ENCODE data around the gene ZNF777.
A peak's percentile ranks its signal among the peaks of the same experiment; 100 is the strongest.
"Not testable (repeated sequence)": the region's sequence is repeated elsewhere in the genome, so short reads cannot be mapped to it uniquely, and the experiment has no call there.

Gene ZNF777

DNA sequence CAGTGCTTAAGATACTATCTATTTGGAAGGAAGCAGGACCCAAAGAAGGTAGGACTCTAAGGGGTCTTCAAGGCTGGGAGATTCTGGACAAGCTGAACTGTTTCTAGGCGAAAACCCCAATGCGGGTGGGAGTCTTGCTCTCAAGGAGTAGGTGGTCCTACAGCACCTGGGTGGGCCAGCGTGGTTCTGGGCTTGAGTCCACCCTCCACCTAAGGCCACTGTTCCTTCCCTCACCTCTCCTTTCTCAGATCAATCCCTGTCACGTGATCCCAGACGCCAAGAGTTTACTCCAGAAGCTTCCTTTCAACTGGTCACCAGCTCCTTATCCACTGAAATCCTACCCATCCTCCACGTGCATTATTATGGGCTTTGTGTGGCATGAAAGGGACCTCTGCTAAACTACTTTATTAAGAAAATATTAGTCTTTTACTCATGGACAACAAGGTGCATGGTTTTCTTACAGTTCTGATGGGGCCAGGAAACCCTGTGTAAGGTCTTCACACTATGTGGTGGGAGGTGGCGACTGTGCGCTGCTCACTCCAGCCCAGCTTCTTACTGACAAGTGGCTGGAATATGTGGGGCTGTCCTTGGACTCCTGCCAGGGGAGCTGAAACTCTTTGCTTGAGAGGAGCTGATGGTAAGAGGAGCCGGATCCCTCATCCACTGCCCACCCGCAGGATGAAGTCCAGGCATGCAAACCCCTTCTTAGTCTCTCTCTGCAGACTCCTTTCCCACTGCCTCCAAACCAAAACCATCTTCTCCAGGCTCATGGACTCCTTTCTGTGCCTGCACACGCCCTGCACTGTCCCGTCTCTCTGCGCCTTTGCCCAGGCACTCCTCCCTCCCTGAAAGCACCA lies 35.2 kb upstream of the ZNF777 start:
- Histone ChIP-seq H3K27me3 (replicated peaks; ENCODE audit: control insufficient read depth, insufficient read depth, low read length) (no peaks in the 10 kb centered on the region), H3K36me3 (ENCODE audit: control insufficient read depth, insufficient read depth, low read length, severe bottlenecking) (peaks cover 31% of the 10 kb centered on the region), H3K9ac (ENCODE audit: low read length) (peak overlapping the region; percentile 95), H3K9me3 (ENCODE audit: control insufficient read depth, low read length) (no peaks in the 10 kb centered on the region), H3K4me3 (ENCODE audit: low read length) (peak overlapping the region; percentile 95), H3K4me1 (ENCODE audit: control insufficient read depth, insufficient read depth, low read length) (peaks cover 21% of the 10 kb centered on the region)
- peak; percentile 84 for DNase-seq (ENCODE audit: low read depth)

DNA sequence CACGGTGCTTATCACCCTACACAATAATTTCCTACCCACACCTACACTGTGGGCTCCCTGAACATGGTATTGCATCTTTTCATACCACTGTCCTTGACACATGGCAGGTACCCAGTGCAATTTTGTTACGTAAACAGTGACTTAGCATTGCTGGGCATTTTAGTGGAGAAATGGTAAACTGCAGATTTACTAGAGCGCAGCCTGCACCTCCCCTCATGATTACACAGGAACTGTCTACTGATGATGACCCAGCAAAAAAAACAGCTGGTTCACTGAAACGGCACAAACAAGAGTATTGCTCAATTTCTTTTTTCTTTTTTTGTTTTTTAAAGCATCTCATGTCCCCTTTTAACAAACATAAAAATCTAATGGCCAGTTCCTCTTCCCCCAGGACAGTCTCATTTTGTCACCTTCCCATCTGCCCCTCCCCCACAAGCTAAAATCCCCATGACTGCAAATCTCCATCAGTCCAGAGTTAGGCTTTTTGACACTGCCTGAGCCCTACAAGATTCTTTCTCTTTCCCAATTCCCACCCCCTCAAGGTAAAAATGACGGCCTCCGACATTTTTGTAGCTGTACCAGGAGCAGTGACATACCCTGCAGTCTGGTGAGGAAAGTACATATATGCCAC lies 34.0 kb upstream of the ZNF777 start:
- no peaks in the 10 kb centered on the region for H3K9me3 ChIP-seq (ENCODE audit: control insufficient read depth, low read length)
- peak overlapping the region; percentile 95 for H3K9ac ChIP-seq (ENCODE audit: low read length)
- H3K36me3 ChIP-seq (ENCODE audit: control insufficient read depth, insufficient read depth, low read length, severe bottlenecking) = peaks cover 43% of the 10 kb centered on the region
- peak; percentile 48 for DNase-seq (ENCODE audit: low read depth)
- H3K27me3 ChIP-seq (replicated peaks; ENCODE audit: control insufficient read depth, insufficient read depth, low read length) = no peaks in the 10 kb centered on the region
- H3K4me3 ChIP-seq (ENCODE audit: low read length) = peak overlapping the region; percentile 95
- H3K4me1 ChIP-seq (ENCODE audit: control insufficient read depth, insufficient read depth, low read length) = peaks cover 21% of the 10 kb centered on the region

DNA sequence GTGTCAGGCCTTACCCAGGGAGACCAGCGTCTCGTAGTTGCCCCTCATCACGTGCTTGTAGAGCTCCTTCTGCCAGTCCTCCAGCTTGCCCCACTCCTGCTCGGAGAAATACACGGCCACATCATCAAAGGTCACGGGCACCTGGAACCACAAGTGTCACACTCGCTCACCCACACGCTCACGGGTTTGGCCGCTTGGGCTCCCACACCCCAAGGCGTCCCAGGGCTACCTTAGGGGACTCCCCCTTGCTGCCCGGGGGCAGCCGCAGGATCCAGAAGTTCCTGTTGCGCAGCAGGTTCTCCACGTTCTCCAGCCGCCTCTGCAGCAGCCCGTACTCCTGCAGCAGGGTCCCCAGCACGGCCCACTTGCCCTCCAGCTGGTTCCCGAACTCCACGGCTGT lies 33.1 kb upstream of the ZNF777 start:
- peaks cover 50% of the 10 kb centered on the region for H3K36me3 ChIP-seq (ENCODE audit: control insufficient read depth, insufficient read depth, low read length, severe bottlenecking)
- DNase-seq (ENCODE audit: low read depth) = not testable (repeated sequence)

DNA sequence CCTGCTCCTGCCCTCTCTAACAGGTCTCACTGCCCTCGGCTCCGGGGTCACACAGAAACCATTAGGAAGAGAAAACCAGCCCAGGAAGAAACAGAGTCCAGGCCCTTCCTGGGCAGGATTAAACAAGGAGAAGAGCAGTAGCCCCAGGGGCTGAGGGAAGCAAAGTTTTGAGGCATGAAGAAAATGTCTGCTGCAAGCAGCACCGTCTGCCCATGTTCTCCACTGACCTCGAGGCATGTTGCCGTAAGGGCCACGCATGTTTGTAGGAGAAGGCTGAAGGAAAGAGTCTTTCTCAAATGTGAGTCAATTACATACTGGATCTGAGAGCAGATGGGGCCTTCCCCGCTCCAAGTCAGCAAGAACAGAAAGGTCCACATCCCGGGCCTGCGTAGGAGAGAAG lies 32.5 kb upstream of the ZNF777 start:
- no peaks in the 10 kb centered on the region for H3K9me3 ChIP-seq (ENCODE audit: control insufficient read depth, low read length)
- no peaks in the 10 kb centered on the region for H3K27me3 ChIP-seq (replicated peaks; ENCODE audit: control insufficient read depth, insufficient read depth, low read length)
- H3K4me3 ChIP-seq (ENCODE audit: low read length) = no peak overlapping the region
- H3K36me3 ChIP-seq (ENCODE audit: control insufficient read depth, insufficient read depth, low read length, severe bottlenecking) = peaks cover 57% of the 10 kb centered on the region
- DNase-seq (ENCODE audit: low read depth) = no peak
- no peak overlapping the region for H3K9ac ChIP-seq (ENCODE audit: low read length)
- H3K4me1 ChIP-seq (ENCODE audit: control insufficient read depth, insufficient read depth, low read length) = peaks cover 21% of the 10 kb centered on the region

More for the DNA sequence above, 33.1 kb upstream of the ZNF777 start:
- not testable (repeated sequence) for H3K4me3 ChIP-seq (ENCODE audit: low read length); H3K9ac ChIP-seq (ENCODE audit: low read length); H3K27me3 ChIP-seq (replicated peaks; ENCODE audit: control insufficient read depth, insufficient read depth, low read length); H3K9me3 ChIP-seq (ENCODE audit: control insufficient read depth, low read length)
- peaks cover 21% of the 10 kb centered on the region for H3K4me1 ChIP-seq (ENCODE audit: control insufficient read depth, insufficient read depth, low read length)

DNA sequence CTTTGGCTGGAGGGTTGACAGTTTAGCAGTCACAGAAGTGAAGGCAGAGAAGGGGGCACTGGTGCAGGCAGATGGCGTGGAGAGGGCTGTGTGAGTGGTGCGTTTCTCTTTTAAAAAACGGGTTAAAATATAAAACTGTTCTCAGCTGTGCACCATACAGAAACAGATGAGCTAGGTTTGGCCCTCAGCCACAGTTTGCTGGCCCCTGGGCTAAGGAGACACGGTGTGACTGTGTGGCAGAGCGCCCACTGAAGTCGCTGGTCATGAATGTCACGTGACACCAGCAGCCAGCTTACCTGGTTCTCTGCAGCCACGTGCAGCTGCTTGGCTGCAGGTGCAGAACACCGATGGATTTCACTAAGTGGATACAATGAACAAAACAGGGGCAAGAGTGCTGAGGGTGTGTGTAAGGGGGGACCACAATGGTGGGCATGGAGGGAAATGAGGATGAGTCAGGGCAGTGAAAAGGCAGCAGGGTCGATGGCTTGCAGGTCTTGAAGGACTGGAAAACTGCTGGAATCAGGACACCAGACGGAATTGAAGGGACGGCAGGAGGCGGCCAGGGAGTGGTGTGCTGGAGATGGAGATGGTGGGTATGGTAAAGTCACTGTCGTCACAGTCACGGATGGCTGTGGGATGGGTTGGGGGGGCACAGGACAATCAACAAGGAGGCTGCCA lies 29.4 kb upstream of the ZNF777 start:
- Histone ChIP-seq H3K9me3 (ENCODE audit: control insufficient read depth, low read length) (no peaks in the 10 kb centered on the region), H3K9ac (ENCODE audit: low read length) (no peak overlapping the region), H3K4me3 (ENCODE audit: low read length) (no peak overlapping the region), H3K4me1 (ENCODE audit: control insufficient read depth, insufficient read depth, low read length) (peaks cover 8% of the 10 kb centered on the region), H3K36me3 (ENCODE audit: control insufficient read depth, insufficient read depth, low read length, severe bottlenecking) (peaks cover 88% of the 10 kb centered on the region), H3K27me3 (replicated peaks; ENCODE audit: control insufficient read depth, insufficient read depth, low read length) (no peaks in the 10 kb centered on the region)
- DNase-seq (ENCODE audit: low read depth) = no peak

DNA sequence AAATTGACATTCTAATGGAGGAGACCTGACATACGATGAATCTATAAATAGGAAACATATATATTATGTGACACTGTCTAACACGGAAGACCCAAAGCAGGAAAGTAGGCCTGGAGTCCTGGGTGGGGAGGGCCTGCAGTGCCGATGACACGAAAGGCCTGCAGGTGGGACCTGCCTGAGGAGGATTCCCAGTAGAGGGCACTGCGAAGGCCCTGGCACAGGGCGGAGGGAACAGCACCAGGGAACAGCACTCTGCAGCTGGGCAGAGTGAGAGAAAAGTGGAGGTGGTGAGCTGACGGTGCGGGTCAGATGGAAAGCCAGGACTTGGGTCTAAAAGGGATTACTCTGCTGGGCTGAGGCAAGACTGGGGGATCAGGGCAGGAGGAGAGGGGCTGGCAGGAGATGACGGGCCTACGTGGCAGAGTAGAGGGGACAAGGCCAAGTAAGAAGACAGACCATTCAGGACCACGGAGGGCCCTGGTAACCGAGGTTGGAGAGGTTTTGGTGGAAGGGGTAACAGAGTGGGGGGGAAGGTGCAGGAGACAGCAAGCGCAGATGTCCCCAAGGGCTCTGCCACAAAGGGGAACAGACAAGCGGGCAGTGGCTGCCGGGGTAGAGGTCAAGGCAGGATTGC lies 28.6 kb upstream of the ZNF777 start:
- H3K36me3 ChIP-seq (ENCODE audit: control insufficient read depth, insufficient read depth, low read length, severe bottlenecking) = peaks cover 94% of the 10 kb centered on the region
- DNase-seq (ENCODE audit: low read depth) = no peak

DNA sequence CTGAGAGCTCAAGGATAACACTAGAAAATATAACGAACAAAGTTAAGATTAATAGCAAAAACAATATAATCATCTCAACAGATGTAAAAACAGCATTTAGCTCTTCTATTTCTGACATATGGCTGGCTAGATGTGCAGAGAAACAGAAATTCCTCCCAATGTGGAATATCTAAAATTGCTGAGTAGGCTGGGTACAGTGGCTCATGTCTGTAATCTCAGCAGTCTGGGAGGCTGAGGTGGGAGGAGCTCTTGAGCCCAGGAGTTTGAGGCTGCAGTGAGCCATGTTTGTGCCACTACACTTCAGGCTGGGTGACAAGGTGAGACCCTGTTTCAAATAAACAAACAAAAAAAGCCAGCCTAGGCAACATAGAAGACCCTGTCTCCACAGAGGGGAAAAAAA lies 18.7 kb upstream of the ZNF777 start:
- H3K4me3 ChIP-seq (ENCODE audit: low read length) = no peak overlapping the region
- no peak for DNase-seq (ENCODE audit: low read depth)
- no peak overlapping the region for H3K9ac ChIP-seq (ENCODE audit: low read length)
- H3K36me3 ChIP-seq (ENCODE audit: control insufficient read depth, insufficient read depth, low read length, severe bottlenecking) = peaks cover 59% of the 10 kb centered on the region
- no peaks in the 10 kb centered on the region for H3K27me3 ChIP-seq (replicated peaks; ENCODE audit: control insufficient read depth, insufficient read depth, low read length)
- H3K4me1 ChIP-seq (ENCODE audit: control insufficient read depth, insufficient read depth, low read length) = no peaks in the 10 kb centered on the region
- peaks cover 9% of the 10 kb centered on the region for H3K9me3 ChIP-seq (ENCODE audit: control insufficient read depth, low read length)

More for the DNA sequence above, 28.6 kb upstream of the ZNF777 start:
- no peak overlapping the region for H3K4me3 ChIP-seq (ENCODE audit: low read length)
- no peak overlapping the region for H3K9ac ChIP-seq (ENCODE audit: low read length)
- no peaks in the 10 kb centered on the region for H3K27me3 ChIP-seq (replicated peaks; ENCODE audit: control insufficient read depth, insufficient read depth, low read length)
- no peaks in the 10 kb centered on the region for H3K9me3 ChIP-seq (ENCODE audit: control insufficient read depth, low read length)
- H3K4me1 ChIP-seq (ENCODE audit: control insufficient read depth, insufficient read depth, low read length) = peaks cover 1% of the 10 kb centered on the region

DNA sequence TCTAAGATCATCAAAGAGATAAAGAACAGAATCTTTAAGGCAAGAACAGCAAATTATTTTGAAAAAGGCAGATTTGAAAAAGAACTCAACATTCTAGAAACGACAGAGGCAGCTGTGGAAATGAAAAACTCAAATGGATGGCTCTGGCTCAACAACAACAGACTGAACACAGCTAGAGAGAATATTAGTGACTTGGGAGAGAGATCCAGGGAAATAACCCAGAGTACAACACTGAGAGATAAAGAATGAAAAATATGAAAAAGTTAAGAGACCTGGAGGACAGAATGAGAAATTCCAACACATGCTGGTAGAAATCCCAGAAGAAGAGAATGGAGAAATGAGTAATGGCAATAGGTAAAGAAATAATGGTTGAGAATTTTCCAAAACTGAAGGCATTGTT lies 17.9 kb upstream of the ZNF777 start:
- H3K36me3 ChIP-seq (ENCODE audit: control insufficient read depth, insufficient read depth, low read length, severe bottlenecking) = peaks cover 67% of the 10 kb centered on the region

DNA sequence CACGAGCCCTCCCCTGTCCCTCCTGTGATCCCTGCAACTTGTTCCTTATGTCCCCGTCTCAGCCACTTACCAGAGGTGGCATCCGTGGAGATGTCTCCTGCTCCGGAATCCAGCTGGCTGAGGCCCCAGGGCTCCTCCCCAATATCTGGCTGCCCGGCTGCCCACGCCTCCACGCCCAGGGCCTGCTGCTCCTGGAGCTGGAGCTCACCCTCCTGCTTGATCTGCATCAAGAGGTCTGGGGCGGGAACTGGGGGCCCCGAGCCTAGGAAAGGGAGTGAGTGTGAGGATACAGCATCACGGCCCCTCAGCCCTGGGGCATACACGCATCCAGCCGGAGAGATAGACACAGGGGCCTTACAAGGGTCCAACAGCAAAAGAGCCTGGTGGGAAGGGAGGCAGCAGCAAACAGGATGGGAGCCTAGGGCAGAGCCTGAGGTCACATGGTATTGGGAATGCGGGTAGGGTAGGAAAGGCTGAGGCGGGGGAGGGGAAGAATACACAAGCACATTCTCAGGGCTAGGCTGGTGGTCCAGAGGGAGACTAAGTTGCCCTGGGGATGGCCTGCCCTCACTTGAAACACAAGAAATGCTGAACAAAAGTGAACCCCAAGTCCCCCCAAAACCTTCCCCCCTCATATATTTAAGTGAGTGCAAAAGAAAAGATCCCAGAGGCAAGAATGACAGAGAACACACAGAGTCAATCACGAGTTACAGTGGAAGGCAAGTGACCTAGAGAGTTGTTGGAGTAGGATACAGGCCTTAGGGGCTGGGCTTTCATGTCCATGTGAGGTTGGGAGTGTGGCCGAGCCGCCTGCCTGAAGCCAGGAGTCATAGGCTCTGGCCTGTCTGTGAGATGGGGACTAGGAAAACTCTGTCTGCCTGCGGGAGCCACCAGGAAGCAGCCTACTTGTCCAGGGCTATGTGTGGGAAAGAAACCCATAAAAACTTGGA lies 16.9 kb upstream of the ZNF777 start:
- DNase-seq (ENCODE audit: low read depth) = no peak
- Histone ChIP-seq H3K36me3 (ENCODE audit: control insufficient read depth, insufficient read depth, low read length, severe bottlenecking) (peaks cover 74% of the 10 kb centered on the region), H3K27me3 (replicated peaks; ENCODE audit: control insufficient read depth, insufficient read depth, low read length) (no peaks in the 10 kb centered on the region), H3K9me3 (ENCODE audit: control insufficient read depth, low read length) (peaks cover 9% of the 10 kb centered on the region), H3K4me1 (ENCODE audit: control insufficient read depth, insufficient read depth, low read length) (no peaks in the 10 kb centered on the region), H3K4me3 (ENCODE audit: low read length) (no peak overlapping the region), H3K9ac (ENCODE audit: low read length) (no peak overlapping the region)

More for the DNA sequence above, 17.9 kb upstream of the ZNF777 start:
- H3K9ac ChIP-seq (ENCODE audit: low read length) = no peak overlapping the region
- DNase-seq (ENCODE audit: low read depth) = no peak
- no peaks in the 10 kb centered on the region for H3K27me3 ChIP-seq (replicated peaks; ENCODE audit: control insufficient read depth, insufficient read depth, low read length)
- H3K9me3 ChIP-seq (ENCODE audit: control insufficient read depth, low read length) = peaks cover 9% of the 10 kb centered on the region
- H3K4me3 ChIP-seq (ENCODE audit: low read length) = no peak overlapping the region
- H3K4me1 ChIP-seq (ENCODE audit: control insufficient read depth, insufficient read depth, low read length) = no peaks in the 10 kb centered on the region

DNA sequence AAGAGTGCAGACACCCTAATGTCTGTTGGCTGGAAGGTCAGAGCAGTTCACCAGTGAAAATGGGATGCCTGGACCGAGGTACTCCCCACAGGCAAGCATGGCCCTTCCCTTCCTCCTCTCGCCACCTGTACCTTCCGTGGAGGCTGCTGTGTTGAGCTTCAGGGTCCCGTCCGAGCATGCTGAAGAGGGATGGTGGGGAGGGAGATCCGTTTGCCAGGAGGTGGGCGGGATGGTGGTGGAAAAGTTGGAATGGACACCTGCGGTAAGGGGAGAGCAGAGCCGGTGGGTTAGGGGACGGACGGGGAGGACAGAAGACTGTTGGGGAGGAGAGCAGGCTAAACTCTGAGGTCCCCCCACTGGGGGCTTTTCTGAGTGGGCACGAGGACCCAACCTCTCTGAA lies 15.9 kb upstream of the ZNF777 start:
- no peak overlapping the region for H3K9ac ChIP-seq (ENCODE audit: low read length)
- no peaks in the 10 kb centered on the region for H3K4me1 ChIP-seq (ENCODE audit: control insufficient read depth, insufficient read depth, low read length)
- H3K27me3 ChIP-seq (replicated peaks; ENCODE audit: control insufficient read depth, insufficient read depth, low read length) = no peaks in the 10 kb centered on the region
- peaks cover 9% of the 10 kb centered on the region for H3K9me3 ChIP-seq (ENCODE audit: control insufficient read depth, low read length)
- H3K36me3 ChIP-seq (ENCODE audit: control insufficient read depth, insufficient read depth, low read length, severe bottlenecking) = peaks cover 72% of the 10 kb centered on the region
- DNase-seq (ENCODE audit: low read depth) = no peak
- H3K4me3 ChIP-seq (ENCODE audit: low read length) = no peak overlapping the region

Data from adipocyte (in vitro differentiated cells).